GM18870 (cell line): Measurements from ENCODE around the gene CADPS.

Experiments used
- ATAC-seq: cut with Tn5 transposase; IDR thresholded peaks from one replicate; pipeline ENCODE4 v1.9.1; 2021; ENCODE audit warnings: moderate library complexity; ENCODE audit not compliant: unreplicated experiment

The CADPS gene

DNA sequence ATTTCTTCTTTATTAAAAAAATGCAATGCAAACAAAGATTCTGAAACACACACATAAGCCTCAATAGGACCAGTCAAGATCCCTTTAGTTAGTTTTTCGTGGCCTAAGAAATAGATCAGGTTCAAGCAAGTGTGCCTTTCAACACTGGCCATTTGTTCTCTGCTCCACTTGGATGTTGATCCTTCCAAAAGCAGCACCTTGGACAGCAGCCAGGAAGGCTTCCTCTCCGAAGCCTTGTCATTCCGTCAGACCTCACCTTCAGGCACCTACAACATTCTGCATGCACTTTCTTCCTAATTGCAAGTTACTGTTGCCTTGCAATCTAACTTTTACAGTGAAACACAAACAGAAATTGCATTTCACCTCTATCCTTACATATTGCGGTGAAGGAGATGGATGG lies 346.0 kb downstream of the CADPS start:
- no peak for ATAC-seq

- no peak for ATAC-seq
Observed at GRCh38 chr3:62527474-62527873, 347.7 kb downstream of the CADPS start.

- no peak for ATAC-seq
Observed at GRCh38 chr3:62525281-62525680, 349.9 kb downstream of the CADPS start.

- no peak for ATAC-seq
Observed at GRCh38 chr3:62523672-62524071, 351.5 kb downstream of the CADPS start.

- ATAC-seq: no peak
Observed at GRCh38 chr3:62521464-62522105, 353.6 kb downstream of the CADPS start.

GRCh38 chr3:62503516-62503915 lies 371.7 kb downstream of the CADPS start:
- no peak for ATAC-seq

GRCh38 chr3:62502315-62503300 lies 372.6 kb downstream of the CADPS start:
- ATAC-seq: no peak

- ATAC-seq: no peak
Observed at GRCh38 chr3:62501289-62501668, 373.9 kb downstream of the CADPS start.

- no peak for ATAC-seq
Observed at GRCh38 chr3:62500556-62501288, 374.5 kb downstream of the CADPS start.

DNA sequence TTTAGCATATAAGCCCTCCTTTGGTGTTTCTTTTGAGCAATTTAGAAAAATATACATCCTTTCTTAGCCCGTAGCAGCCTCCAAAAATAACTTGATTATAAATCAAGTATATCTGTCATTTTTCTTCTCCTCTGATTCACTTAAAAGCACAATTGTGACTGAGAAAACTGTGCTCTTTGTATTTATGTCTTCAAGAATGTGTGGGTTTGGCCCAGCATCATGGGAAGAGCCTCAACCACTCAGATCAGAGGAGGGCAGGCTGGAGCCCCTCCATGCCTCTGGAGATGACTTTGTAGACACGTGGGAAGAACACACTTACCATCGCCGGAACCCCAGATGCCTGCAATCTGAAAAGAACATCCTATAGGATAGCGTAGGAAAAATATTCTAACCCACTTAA lies 378.1 kb downstream of the CADPS start:
- no peak for ATAC-seq

- ATAC-seq: no peak
Observed at GRCh38 chr3:62496503-62496902, 378.7 kb downstream of the CADPS start.

- no peak for ATAC-seq
Observed at GRCh38 chr3:62493109-62493801, 382.0 kb downstream of the CADPS start.

- ATAC-seq: no peak
Observed at GRCh38 chr3:62482961-62483360, 392.3 kb downstream of the CADPS start.

DNA sequence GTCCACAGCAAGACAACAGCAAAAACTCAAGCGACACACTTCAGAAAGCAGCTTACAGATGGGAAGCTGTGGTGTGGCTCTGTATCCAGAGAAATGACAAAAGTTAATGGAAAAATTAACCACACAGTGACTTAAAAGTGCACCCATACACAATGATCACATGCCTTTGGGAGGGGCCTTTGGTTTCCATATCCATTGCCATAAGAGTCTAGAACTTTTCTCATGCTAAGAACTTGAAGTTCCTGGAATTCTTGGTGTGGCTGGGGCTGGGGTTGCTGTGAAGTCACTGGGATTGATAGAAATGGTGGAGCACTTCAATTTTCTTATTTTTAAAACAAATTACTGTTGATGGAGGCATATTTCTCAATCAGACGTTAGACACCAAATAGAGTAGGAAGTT lies 393.3 kb downstream of the CADPS start:
- no peak for ATAC-seq

DNA sequence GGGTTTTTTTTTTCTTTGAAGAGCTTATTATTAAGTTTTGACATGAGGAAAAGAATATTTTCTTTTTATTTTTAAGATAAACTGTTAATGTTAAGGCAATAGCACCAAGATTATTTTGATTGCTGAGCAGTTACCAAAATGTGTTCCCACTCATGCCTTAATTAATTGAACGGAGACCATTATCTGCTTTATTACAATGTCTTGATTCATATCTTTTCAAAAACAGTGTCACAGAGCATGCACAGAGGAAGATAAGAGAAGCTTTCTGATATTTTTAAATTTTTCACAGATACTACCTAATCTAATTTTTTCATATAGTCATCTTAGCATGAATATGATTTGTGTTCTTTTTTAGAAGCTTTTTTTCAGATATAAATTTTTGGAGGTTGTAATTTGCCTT lies 395.2 kb downstream of the CADPS start:
- no peak for ATAC-seq

- ATAC-seq: no peak
Observed at GRCh38 chr3:62479326-62479725, 395.9 kb downstream of the CADPS start.

DNA sequence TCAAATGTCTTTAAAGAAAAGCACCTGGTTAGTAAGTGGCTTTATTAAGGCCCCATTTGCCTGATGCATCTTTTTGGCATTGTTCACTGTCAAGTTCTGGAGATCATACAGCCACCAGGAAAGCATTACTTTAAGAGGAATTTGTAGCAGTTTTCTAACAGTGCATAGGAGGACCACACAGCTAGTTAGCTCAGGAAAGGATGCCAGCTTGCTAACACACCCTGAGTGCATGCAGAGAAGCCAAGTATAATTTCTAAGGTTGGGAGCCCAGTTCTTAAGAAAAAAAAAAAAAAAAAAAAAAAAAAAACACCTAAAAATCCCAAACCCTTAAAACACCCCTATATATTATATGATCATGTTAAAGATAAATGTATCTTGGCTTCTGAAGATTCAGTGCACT lies 399.9 kb downstream of the CADPS start:
- ATAC-seq: no peak

DNA sequence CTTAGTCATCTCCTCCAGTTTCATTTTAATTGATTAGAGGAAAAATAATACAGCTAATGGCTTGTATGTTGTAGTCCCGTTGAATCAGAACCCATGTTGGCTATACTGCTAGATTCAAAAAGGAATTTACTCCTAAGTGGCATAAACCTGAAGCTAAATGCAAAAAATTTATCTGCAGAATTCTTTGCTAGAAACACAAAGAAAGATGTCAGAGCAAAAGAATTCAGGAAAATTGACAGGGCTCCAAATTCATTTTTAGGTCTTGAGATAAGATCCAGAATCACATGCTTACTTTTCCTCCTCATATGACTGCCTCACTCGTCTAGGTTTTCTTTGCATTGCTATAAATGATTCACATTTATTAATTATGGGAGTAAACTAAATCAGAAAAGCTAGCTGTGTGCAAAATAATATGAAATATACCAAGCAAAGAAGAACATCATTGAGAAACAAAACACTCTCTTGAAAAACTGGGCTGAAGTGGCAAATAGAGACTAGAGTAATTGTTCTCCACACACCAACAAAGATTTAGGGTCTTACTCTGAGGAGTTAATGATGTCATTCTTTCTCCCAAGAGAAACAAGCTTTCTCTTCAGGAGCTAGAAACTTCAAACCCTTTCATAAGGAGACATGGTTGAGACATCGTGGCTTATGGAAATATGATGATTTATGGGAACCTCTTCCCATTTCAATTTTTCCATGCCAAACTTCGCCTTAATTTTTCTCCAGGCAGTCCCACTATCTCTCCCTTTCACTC lies 407.1 kb downstream of the CADPS start:
- ATAC-seq: no peak

- no peak for ATAC-seq
Observed at GRCh38 chr3:62462788-62463187, 412.4 kb downstream of the CADPS start.

- no peak for ATAC-seq
Observed at GRCh38 chr3:62462104-62462762, 413.0 kb downstream of the CADPS start.
